ENCODE measurements around the gene SCYGR2.

- TF ChIP-seq CTCF (IDR thresholded peaks at IDR 0.05) (no peak), SIN3A (IDR thresholded peaks at IDR 0.05; ENCODE audit: borderline replicate concordance, insufficient read depth, low read depth, low read length) (no peak)
Observed at GRCh38 chr2:227629435-227629834, 30.7 kb downstream of the SCYGR2 start.
